Stimulated activated naive CD4-positive, alpha-beta T cell (primary cell): ENCODE measurements around the gene DCK.
"Not testable (repeated sequence)": the region's sequence is repeated elsewhere in the genome, so short reads cannot be mapped to it uniquely, and the experiment has no call there.

Experiments
- DNase-seq, 6 experiments: peaks; one replicate each; lab custom pipeline; 2025; lab: John Stamatoyannopoulos, UW

Gene DCK

GRCh38 chr4:70993181-70994068 lies at the start of gene DCK:
Gene DCK, plus strand, starts transcription at chr4:70993649. Its CDS starts 187 bp downstream, at chr4:70993836.
- peak; percentile 60 to 81 (median 76) for DNase-seq

- DNase-seq, result no peak
Measured at GRCh38 chr4:70945046-70945445, 48.4 kb upstream of the DCK start.

GRCh38 chr4:70945452-70946055 lies 47.9 kb upstream of the DCK start:
- DNase-seq, result no peak

GRCh38 chr4:70946939-70947338 lies 46.5 kb upstream of the DCK start:
- no peak for DNase-seq

- DNase-seq, result no peak
Measured at GRCh38 chr4:70948665-70949260, 44.7 kb upstream of the DCK start.

GRCh38 chr4:70954032-70954431 lies 39.4 kb upstream of the DCK start:
- DNase-seq, result no peak

GRCh38 chr4:70956549-70957210 lies 36.8 kb upstream of the DCK start:
- DNase-seq, result no peak

- no peak for DNase-seq
Measured at GRCh38 chr4:70958681-70959080, 34.8 kb upstream of the DCK start.

- no peak for DNase-seq
Measured at GRCh38 chr4:70969076-70969475, 24.4 kb upstream of the DCK start.

- DNase-seq, result no peak
Measured at GRCh38 chr4:70976252-70976651, 17.2 kb upstream of the DCK start.

- no peak for DNase-seq
Measured at GRCh38 chr4:70979445-70980008, 13.9 kb upstream of the DCK start.

GRCh38 chr4:70980196-70980595 lies 13.3 kb upstream of the DCK start:
- DNase-seq, result no peak

- DNase-seq, result no peak
Measured at GRCh38 chr4:70984106-70984505, 9.3 kb upstream of the DCK start.

- peak in 1 of 6 experiments; percentile 5 for DNase-seq
Measured at GRCh38 chr4:70984589-70984988, 8.9 kb upstream of the DCK start.

- no peak for DNase-seq
Measured at GRCh38 chr4:70991596-70991995, 1.9 kb upstream of the DCK start.

- peak in 1 of 6 experiments; percentile 2 for DNase-seq
Measured at GRCh38 chr4:70992391-70992881, 1.0 kb upstream of the DCK start.

- peak in 1 of 6 experiments; percentile 53 for DNase-seq
Measured at GRCh38 chr4:70994069-70994366, 569 bp downstream of the DCK start.

GRCh38 chr4:70994387-70995099 lies 1.1 kb downstream of the DCK start:
- DNase-seq, result no peak

GRCh38 chr4:70996018-70996360 lies 2.5 kb downstream of the DCK start:
- DNase-seq, result peak in 2 of 6 experiments; percentile 4 to 9

GRCh38 chr4:70997036-70997435 lies 3.6 kb downstream of the DCK start:
- DNase-seq, result no peak

- DNase-seq, result no peak
Measured at GRCh38 chr4:70997546-70997945, 4.1 kb downstream of the DCK start.

GRCh38 chr4:70999639-71000038 lies 6.2 kb downstream of the DCK start:
- not testable (repeated sequence) for DNase-seq
